GM12865 (cell line): ENCODE results near the gene C12orf42.
"Not testable (repeated sequence)": the region's sequence is repeated elsewhere in the genome, so short reads cannot be mapped to it uniquely, and the experiment has no call there.

Source experiments
- DNase-seq: peaks from one replicate; pipeline ENCODE4 v3.0.0; 2010; ENCODE audit warnings: low read depth
- H3K4me3 ChIP-seq: 2 replicates; pipeline ENCODE4 v1.5.1; 2011; ENCODE audit warnings: mild to moderate bottlenecking, low read depth, low read length, control low read depth
- CTCF ChIP-seq: IDR thresholded peaks from 2 replicates; pipeline ENCODE4 v1.5.1; 2011; ENCODE audit warnings: low read length, control low read depth, low read depth, inconsistent platforms; ENCODE audit not compliant: insufficient read depth; ENCODE audit errors: missing control alignments

The C12orf42 gene

GRCh38 chr12:103444983-103445382 lies 50.8 kb downstream of the C12orf42 start:
- H3K4me3 ChIP-seq = no peak overlapping the region
- TF ChIP-seq CTCF = no peak
- no peak for DNase-seq

GRCh38 chr12:103442822-103443221 lies 52.9 kb downstream of the C12orf42 start:
- H3K4me3 ChIP-seq = no peak overlapping the region
- DNase-seq = peak; percentile 54
- TF ChIP-seq CTCF = no peak

GRCh38 chr12:103442182-103442555 lies 53.6 kb downstream of the C12orf42 start:
- no peak for TF ChIP-seq CTCF
- DNase-seq = peak; percentile 37
- H3K4me3 ChIP-seq = no peak overlapping the region

GRCh38 chr12:103441437-103442181 lies 54.2 kb downstream of the C12orf42 start:
- TF ChIP-seq CTCF = no peak
- peak; percentile 94 for DNase-seq
- H3K4me3 ChIP-seq = peak overlapping the region; percentile 20

- H3K4me3 ChIP-seq = not testable (repeated sequence)
These were observed 61.3 kb downstream of the C12orf42 start for GRCh38 chr12:103434165-103435105.

GRCh38 chr12:103431950-103432349 lies 63.8 kb downstream of the C12orf42 start:
- DNase-seq = no peak
- H3K4me3 ChIP-seq = no peak overlapping the region
- TF ChIP-seq CTCF = no peak

More at GRCh38 chr12:103434165-103435105, 61.3 kb downstream of the C12orf42 start:
- DNase-seq = not testable (repeated sequence)

GRCh38 chr12:103431387-103431786 lies 64.4 kb downstream of the C12orf42 start:
- H3K4me3 ChIP-seq = no peak overlapping the region
- DNase-seq = peak; percentile 19
- no peak for TF ChIP-seq CTCF

GRCh38 chr12:103425674-103426073 lies 70.1 kb downstream of the C12orf42 start:
- not testable (repeated sequence) for H3K4me3 ChIP-seq, DNase-seq

GRCh38 chr12:103424849-103425586 lies 70.8 kb downstream of the C12orf42 start:
- H3K4me3 ChIP-seq, DNase-seq: not testable (repeated sequence)
